Gastroesophageal sphincter (tissue), 3 donors: ENCODE measurements around the gene GPR142.

Experiments
- CTCF ChIP-seq, 4 experiments: fragments of 200-600 bp in 2 of 4; fragments of 450-650 bp in 2 of 4; sonication (generic) in 1 of 4; IDR thresholded peaks; one replicate each; pipeline ENCODE4 v1.5.1; 2017 to 2019; ENCODE audit warnings: antibody characterized with exemption in 4 of 4, mild to moderate bottlenecking in 2 of 4, moderate library complexity in 2 of 4
- EP300 ChIP-seq: sonication (generic); formaldehyde crosslinking; IDR thresholded peaks from one replicate; pipeline ENCODE4 v1.6.1; 2017; ENCODE audit warnings: antibody characterized with exemption, mild to moderate bottlenecking
- POLR2A ChIP-seq, 2 donors: fragments of 450-650 bp; IDR thresholded peaks; one replicate each; pipeline ENCODE4 v1.6.1; 2017; ENCODE audit warnings: antibody characterized with exemption in 2 of 2, mild to moderate bottlenecking in 2 of 2, moderate library complexity in 1 of 2
- POLR2AphosphoS5 ChIP-seq: sonication (generic); formaldehyde crosslinking; IDR thresholded peaks from one replicate; pipeline ENCODE4 v1.6.1; 2017; ENCODE audit warnings: antibody characterized with exemption

GRCh38 chr17:74325743-74326379 lies 41.4 kb upstream of the GPR142 start, which contains the start of gene KIF19:
- TF ChIP-seq POLR2A (IDR thresholded peaks at IDR 0.05) (no peak), CTCF (IDR thresholded peaks at IDR 0.05) (no peak), EP300 (no peak), POLR2AphosphoS5 (no peak)
